ENCODE data around the gene MAD1L1.

GRCh38 chr7:2059964-2060700 is 172.6 kb downstream of the MAD1L1 start:
- TF ChIP-seq MAX (IDR thresholded peaks at IDR 0.05): no peak
- TF ChIP-seq EGR1 (IDR thresholded peaks at IDR 0.05; ENCODE audit: low read depth in 2 of 2): no peak
- TF ChIP-seq JUND (IDR thresholded peaks at IDR 0.05): no peak
- TF ChIP-seq CTCF (IDR thresholded peaks at IDR 0.05; ENCODE audit: low read depth, low read length, missing input control): no peak
- TF ChIP-seq RAD21 (IDR thresholded peaks at IDR 0.05): no peak
- TF ChIP-seq REST (IDR thresholded peaks at IDR 0.05): no peak
